ENCODE data around the gene OR10A5. TPM values are rescaled to one million over a fixed set of nuclear protein-coding genes. Genes with fewer than 3 reads are reported as not detected.

Gene OR10A5
- total and polyA plus RNA-seq, 2 of the 8 experiments (the other 6 are each of a cell fraction or from before 2014, with no cell fraction given), result not detected

GRCh38 chr11:6876325-6876724, 30.8 kb downstream of the OR10A5 start, which contains the start of gene OR10A4:
TSS of gene OR10A4 (plus strand) at chr11:6876625. CDS start at chr11:6876648, 23 bp downstream.
- Histone ChIP-seq H4K20me1 (replicated peaks in 1 of 2; ENCODE audit: control insufficient read depth in 1 of 2, insufficient read depth in 2 of 2, low read length in 2 of 2) (no peaks in the 10 kb centered on the region), H3K14ac (ENCODE audit: insufficient read length) (no peak within 1 kb of the TSS), H3K79me2 (ENCODE audit: control insufficient read depth in 1 of 2, insufficient read depth in 2 of 2, low read length in 2 of 2) (no peaks in the 10 kb centered on the region), H3K4me3 (ENCODE audit: extremely low read depth in 1 of 4, insufficient read depth in 2 of 4, low read depth in 3 of 4, low read length in 4 of 4) (no peak within 1 kb of the TSS), H4K91ac (replicated peaks; ENCODE audit: insufficient read length, low read length) (no peak within 1 kb of the TSS), H2AK5ac (ENCODE audit: low read depth, low read length) (no peak within 1 kb of the TSS), H3K4ac (replicated peaks; ENCODE audit: insufficient read length, low read depth, low read length) (no peak within 1 kb of the TSS), H3K18ac (ENCODE audit: extremely low read depth, low read length) (no peak within 1 kb of the TSS), H4K8ac (ENCODE audit: extremely low read depth, insufficient read depth, low read length) (no peak within 1 kb of the TSS), H4K5ac (ENCODE audit: insufficient read length, low read depth, low read length) (no peak within 1 kb of the TSS), H2AFZ (ENCODE audit: low read length) (no peak within 1 kb of the TSS), H3K79me1 (ENCODE audit: low read depth, low read length) (no peaks in the 10 kb centered on the region), H3K27me3 (replicated peaks in 1 of 4; ENCODE audit: control insufficient read depth in 3 of 4, extremely low read depth in 1 of 4, insufficient read depth in 3 of 4, low read length in 3 of 4) (no peaks in the 10 kb centered on the region), H3K4me1 (replicated peaks in 1 of 4; ENCODE audit: control insufficient read depth in 3 of 4, insufficient read depth in 4 of 4, low read length in 3 of 4) (no peaks in the 10 kb centered on the region), H2BK120ac (replicated peaks; ENCODE audit: low read depth, low read length) (no peak within 1 kb of the TSS), H2BK5ac (ENCODE audit: low read depth, low read length) (no peak within 1 kb of the TSS), H3K9ac (replicated peaks in 1 of 4; ENCODE audit: extremely low read depth in 1 of 4, low read depth in 3 of 4, low read length in 3 of 4) (no peak within 1 kb of the TSS; a peak in 1 of 7 replicates), H3K23ac (ENCODE audit: insufficient read length) (no peak within 1 kb of the TSS), H2BK15ac (ENCODE audit: low read length) (no peak within 1 kb of the TSS), H2BK12ac (ENCODE audit: low read depth, low read length) (no peak within 1 kb of the TSS), H3K56ac (replicated peaks; ENCODE audit: insufficient read length, low read depth, low read length) (no peak within 1 kb of the TSS), H3K4me2 (ENCODE audit: insufficient read depth in 1 of 2, low read depth in 2 of 2, low read length in 2 of 2) (no peak within 1 kb of the TSS), H2BK20ac (ENCODE audit: low read length) (no peak within 1 kb of the TSS), H3K23me2 (ENCODE audit: low read depth, low read length) (no peaks in the 10 kb centered on the region), H3K9me3 (ENCODE audit: insufficient read depth in 2 of 2, low read depth in 1 of 2, low read length in 1 of 2) (no peaks in the 10 kb centered on the region; a peak in 2 of 4 replicates), H3K27ac (ENCODE audit: low read depth, low read length) (no peak within 1 kb of the TSS), H3K36me3 (ENCODE audit: control insufficient read depth in 2 of 4, insufficient read depth in 4 of 4, low read length in 3 of 4) (no peaks in the 10 kb centered on the region)
- ChIA-PET POLR2A (ENCODE audit: partially characterized antibody) (no interaction called here), CTCF (ENCODE audit: partially characterized antibody) (interaction anchor here (1.5 kb wide), 1 partner anchor 13 kb away, joined by 5 read pairs; the partner anchor contains the start of gene OR10A2)
- DNase-seq (ENCODE audit: low read depth in 1 of 2, low spot score in 2 of 2) (no peak), FAIRE-seq (no peak)
- 73% methylated on average over 1 of the region's 1 CpG; no CpG with 5 or more reads in 1 of the 2 experiments for WGBS, 2 experiments (ENCODE audit: extremely low coverage in 1 of 2, insufficient coverage in 1 of 2, insufficient read length in 1 of 2, insufficient replicate concordance in 2 of 2, low coverage in 1 of 2, low lambda C conversion rate in 2 of 2, missing lambda C conversion rate in 1 of 2)
- TF ChIP-seq HDAC6 (IDR thresholded peaks at IDR 0.05; ENCODE audit: low read depth, low read length), result no peak
- TF ChIP-seq TAF1 (IDR thresholded peaks at IDR 0.05; ENCODE audit: low read depth, low read length), result no peak
- no peak for TF ChIP-seq CBX5 (IDR thresholded peaks at IDR 0.05; ENCODE audit: low read depth, low read length)
- TF ChIP-seq CREB1 (IDR thresholded peaks at IDR 0.05), result no peak
- no peak for TF ChIP-seq SP2 (IDR thresholded peaks at IDR 0.05; ENCODE audit: low read length)
- no peak for TF ChIP-seq TCF12 (IDR thresholded peaks at IDR 0.05; ENCODE audit: low read depth, low read length)
- no peak for TF ChIP-seq PHF8 (conservative IDR thresholded peaks at IDR 0.05; ENCODE audit: low read depth, low read length)
- TF ChIP-seq CHD2 (IDR thresholded peaks at IDR 0.05; ENCODE audit: low read length), result no peak
- no peak for TF ChIP-seq EZH2 (IDR thresholded peaks at IDR 0.05; ENCODE audit: low read depth, low read length, severe bottlenecking)
- TF ChIP-seq POU5F1 (IDR thresholded peaks at IDR 0.05; ENCODE audit: low read depth, low read length), result no peak
- TF ChIP-seq RNF2 (IDR thresholded peaks at IDR 0.05; ENCODE audit: borderline replicate concordance, low read depth, low read length, missing control alignments, poor library complexity, severe bottlenecking), result no peak
- no peak for TF ChIP-seq RXRA (IDR thresholded peaks at IDR 0.05; ENCODE audit: insufficient read depth, low read depth, low read length)
- no peak for TF ChIP-seq CTBP2 (IDR thresholded peaks at IDR 0.05; ENCODE audit: borderline replicate concordance, insufficient read depth, insufficient read length, low read length)
- no peak for TF ChIP-seq FOSL1 (IDR thresholded peaks at IDR 0.05; ENCODE audit: insufficient read depth, low read depth, low read length)
- TF ChIP-seq SIN3A (conservative IDR thresholded peaks at IDR 0.05 in 1 of 2, IDR thresholded peaks at IDR 0.05 in 1 of 2; ENCODE audit: low read depth in 1 of 2, low read length in 2 of 2), result no peak

All from H1 (cell line).